Nephron progenitor cell (in vitro differentiated cells): ENCODE data around the gene FMNL2.
A peak's percentile ranks its signal among the peaks of the same experiment; 100 is the strongest.

Experiments used
- DNase-seq: peaks from one replicate; pipeline ENCODE4 v3.0.0; 2021
- H3K27ac Mint-ChIP-seq: 2 replicates; pipeline ENCODE4 v1.8.0; 2021; ENCODE audit warnings: mild to moderate bottlenecking, moderate library complexity, mixed read lengths
- H3K27me3 Mint-ChIP-seq: 2 replicates; pipeline ENCODE4 v1.8.0; 2021; ENCODE audit warnings: mild to moderate bottlenecking, low read depth, mixed read lengths; ENCODE audit not compliant: poor library complexity
- H3K36me3 Mint-ChIP-seq: 2 replicates; pipeline ENCODE4 v1.8.0; 2021; ENCODE audit warnings: low read depth, mixed read lengths
- H3K4me1 Mint-ChIP-seq: 2 replicates; pipeline ENCODE4 v1.8.0; 2021; ENCODE audit warnings: mixed read lengths
- H3K4me3 Mint-ChIP-seq: 2 replicates; pipeline ENCODE4 v1.8.0; 2021; ENCODE audit warnings: mild to moderate bottlenecking, moderate library complexity, mixed read lengths
- H3K9me3 Mint-ChIP-seq: 2 replicates; pipeline ENCODE4 v1.8.0; 2021; ENCODE audit warnings: mild to moderate bottlenecking, moderate library complexity, mixed read lengths
- TF ChIP-seq, protein P1 (sequence below): fragments of 200-600 bp; sonication (generic); IDR thresholded peaks from 2 replicates; pipeline ENCODE4 v1.5.0; 2021; ENCODE audit warnings: antibody characterized with exemption

Gene FMNL2

DNA sequence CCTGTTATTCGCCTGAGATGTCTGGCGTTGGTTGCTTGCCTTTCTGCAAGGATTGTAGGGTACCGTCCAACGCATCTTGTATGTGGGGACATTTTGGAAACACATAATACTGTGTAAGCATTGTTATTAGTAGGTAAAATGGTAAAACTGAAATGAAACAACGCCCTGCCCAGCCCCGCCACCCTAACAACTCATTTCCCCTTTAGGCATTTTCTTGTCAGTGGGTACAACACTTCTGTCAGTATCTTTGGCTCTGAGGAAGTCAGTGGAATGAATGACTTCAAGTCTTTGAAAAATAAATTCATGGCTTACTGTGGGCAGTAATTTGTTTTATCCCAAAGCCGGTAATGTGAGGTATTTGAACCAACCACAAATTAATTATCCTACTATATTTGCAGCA, 86.0 kb downstream of the FMNL2 start:
- TF ChIP-seq, protein P1, sequence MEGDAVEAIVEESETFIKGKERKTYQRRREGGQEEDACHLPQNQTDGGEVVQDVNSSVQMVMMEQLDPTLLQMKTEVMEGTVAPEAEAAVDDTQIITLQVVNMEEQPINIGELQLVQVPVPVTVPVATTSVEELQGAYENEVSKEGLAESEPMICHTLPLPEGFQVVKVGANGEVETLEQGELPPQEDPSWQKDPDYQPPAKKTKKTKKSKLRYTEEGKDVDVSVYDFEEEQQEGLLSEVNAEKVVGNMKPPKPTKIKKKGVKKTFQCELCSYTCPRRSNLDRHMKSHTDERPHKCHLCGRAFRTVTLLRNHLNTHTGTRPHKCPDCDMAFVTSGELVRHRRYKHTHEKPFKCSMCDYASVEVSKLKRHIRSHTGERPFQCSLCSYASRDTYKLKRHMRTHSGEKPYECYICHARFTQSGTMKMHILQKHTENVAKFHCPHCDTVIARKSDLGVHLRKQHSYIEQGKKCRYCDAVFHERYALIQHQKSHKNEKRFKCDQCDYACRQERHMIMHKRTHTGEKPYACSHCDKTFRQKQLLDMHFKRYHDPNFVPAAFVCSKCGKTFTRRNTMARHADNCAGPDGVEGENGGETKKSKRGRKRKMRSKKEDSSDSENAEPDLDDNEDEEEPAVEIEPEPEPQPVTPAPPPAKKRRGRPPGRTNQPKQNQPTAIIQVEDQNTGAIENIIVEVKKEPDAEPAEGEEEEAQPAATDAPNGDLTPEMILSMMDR, result no peak
- Mint-ChIP-seq H3K27me3 (no peaks in the 10 kb centered on the region), H3K36me3 (peaks cover 3% of the 10 kb centered on the region), H3K4me1 (peaks cover 43% of the 10 kb centered on the region), H3K9me3 (no peaks in the 10 kb centered on the region), H3K27ac (no peak overlapping the region), H3K4me3 (no peak overlapping the region)
- no peak for DNase-seq

- TF ChIP-seq, protein P1, result no peak
- H3K4me3 Mint-ChIP-seq, result no peak overlapping the region
- no peak overlapping the region for H3K27ac Mint-ChIP-seq
- no peaks in the 10 kb centered on the region for H3K27me3 Mint-ChIP-seq
- peaks cover 3% of the 10 kb centered on the region for H3K36me3 Mint-ChIP-seq
- DNase-seq, result no peak
- no peaks in the 10 kb centered on the region for H3K9me3 Mint-ChIP-seq
- H3K4me1 Mint-ChIP-seq, result peaks cover 46% of the 10 kb centered on the region
Measured at GRCh38 chr2:152421521-152422370, 86.8 kb downstream of the FMNL2 start.

GRCh38 chr2:152423684-152424083, 88.7 kb downstream of the FMNL2 start:
- TF ChIP-seq, protein P1, result no peak
- Mint-ChIP-seq H3K27me3 (no peaks in the 10 kb centered on the region), H3K4me1 (peaks cover 40% of the 10 kb centered on the region), H3K4me3 (no peak overlapping the region), H3K9me3 (no peaks in the 10 kb centered on the region), H3K36me3 (no peaks in the 10 kb centered on the region), H3K27ac (no peak overlapping the region)
- no peak for DNase-seq

DNA sequence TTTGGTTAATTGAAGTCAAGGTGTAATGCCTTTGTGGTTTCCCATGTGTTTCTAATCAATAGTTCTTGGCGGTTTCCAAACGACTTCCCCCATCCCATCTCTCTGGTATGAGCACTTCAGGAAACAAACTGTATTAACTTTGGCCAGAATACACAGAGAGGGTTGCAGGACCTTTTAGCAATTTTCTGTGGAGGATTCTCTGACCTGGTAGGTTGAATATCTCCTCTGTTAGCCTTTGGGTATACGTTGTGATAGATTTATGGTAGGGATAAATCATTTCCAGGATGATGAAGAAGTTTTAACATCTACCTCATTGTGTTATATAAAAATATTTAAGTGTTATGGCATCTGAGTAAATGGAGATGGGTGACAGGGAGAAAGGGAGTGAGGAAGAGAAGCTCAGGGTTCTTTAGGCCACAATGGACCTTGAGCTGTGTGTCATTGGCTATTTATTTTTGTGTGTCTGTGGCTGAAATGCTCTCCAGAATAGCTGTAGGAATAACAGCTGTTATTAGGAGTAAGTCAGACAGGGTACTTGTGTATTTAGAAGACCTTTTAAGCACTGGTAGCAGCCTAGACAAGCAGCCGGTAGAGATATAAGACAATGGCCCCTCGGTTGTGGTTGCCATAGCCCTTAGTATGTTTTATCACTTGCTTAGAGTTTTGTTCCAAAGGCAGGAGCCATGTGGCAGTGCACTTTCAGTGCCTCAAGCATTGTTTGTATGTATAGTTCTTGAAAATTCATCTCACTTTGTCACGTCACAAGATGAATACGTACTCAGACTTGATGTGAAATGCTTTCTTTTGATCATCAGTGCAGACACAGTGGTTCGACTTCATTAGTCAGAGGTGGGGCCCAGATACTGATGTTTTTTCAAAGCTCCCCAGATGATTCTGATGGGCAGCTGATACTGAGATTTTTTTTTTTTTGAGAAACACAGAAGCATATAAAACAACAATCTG, 91.1 kb downstream of the FMNL2 start:
- Mint-ChIP-seq H3K27me3 (no peaks in the 10 kb centered on the region), H3K9me3 (no peaks in the 10 kb centered on the region), H3K36me3 (no peaks in the 10 kb centered on the region), H3K4me1 (peaks cover 43% of the 10 kb centered on the region), H3K27ac (peak overlapping the region; percentile 44), H3K4me3 (no peak overlapping the region)
- TF ChIP-seq, protein P1, result no peak
- no peak for DNase-seq

- Mint-ChIP-seq H3K27me3 (no peaks in the 10 kb centered on the region), H3K27ac (no peak overlapping the region), H3K36me3 (no peaks in the 10 kb centered on the region), H3K4me1 (peaks cover 43% of the 10 kb centered on the region), H3K4me3 (no peak overlapping the region), H3K9me3 (no peaks in the 10 kb centered on the region)
- TF ChIP-seq, protein P1, result no peak
- DNase-seq, result no peak
Measured at GRCh38 chr2:152426801-152427200, 91.8 kb downstream of the FMNL2 start.
